ENCODE data around the gene FAM184B. TPM values are rescaled to one million over a fixed set of nuclear protein-coding genes. Genes with fewer than 3 reads are reported as not detected.

Gene FAM184B
- total RNA-seq, 1 experiment from 2014 or later = 0.29 TPM

GRCh38 chr4:17583276-17583675, 198.1 kb downstream of the FAM184B start:
- no peak for DNase-seq (ENCODE audit: low read depth)

- peak; percentile 62 for DNase-seq (ENCODE audit: low read depth)
Measured at GRCh38 chr4:17580969-17581368, 200.5 kb downstream of the FAM184B start.

Other genes with a start within 250 kb of the FAM184B start
- 90.9 and 92.7 TPM in 2 replicates for gene LAP3, start 204.4 kb downstream of the FAM184B start, total RNA-seq (2014; rRNA removed; shearing (Covaris generic))
- 4.4 and 5.0 TPM in 2 replicates for gene MED28, start 167.0 kb downstream of the FAM184B start, total RNA-seq (2014; rRNA removed; shearing (Covaris generic))
- 24.3 and 28.8 TPM in 2 replicates for gene DCAF16, start 29.1 kb upstream of the FAM184B start, total RNA-seq (2014; rRNA removed; shearing (Covaris generic))
- gene NCAPG, start 29.4 kb upstream of the FAM184B start, total RNA-seq (2014; rRNA removed; shearing (Covaris generic)) = 99.9 and 104 TPM in 2 replicates
- 21.6 and 22.2 TPM in 2 replicates for gene LCORL, start 240.1 kb upstream of the FAM184B start, total RNA-seq (2014; rRNA removed; shearing (Covaris generic))

Measured in Daoy (cell line).